HG03139 (cell line): ENCODE measurements around the gene ZNF284.
A peak's percentile ranks its signal among the peaks of the same experiment; 100 is the strongest.

ENCODE experiments used
- ATAC-seq: cut with Tn5 transposase; IDR thresholded peaks from one replicate; pipeline ENCODE4 v1.9.1; 2021; ENCODE audit not compliant: unreplicated experiment

ZNF284 gene

GRCh38 chr19:44071824-44072542 is at the start of gene ZNF284:
ZNF284 (plus strand) TSS chr19:44072159; CDS start chr19:44076390, 4,231 bp downstream.
- peak; percentile 82 for ATAC-seq

DNA sequence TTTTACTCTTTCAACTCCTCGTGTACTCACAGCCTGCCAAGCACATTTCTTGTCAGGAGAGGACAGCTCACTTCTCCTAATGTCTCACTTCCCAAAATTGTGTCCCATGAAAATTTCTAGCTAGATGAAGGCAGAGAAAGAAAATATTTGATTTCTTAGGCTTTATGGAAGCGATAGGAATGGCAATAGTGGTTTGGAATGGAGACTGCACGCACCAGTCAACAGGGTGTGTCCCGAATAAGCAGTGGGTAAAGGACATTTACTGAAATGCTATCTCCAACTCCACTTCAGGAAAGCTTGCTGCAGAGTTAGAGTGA is 47.1 kb upstream of the ZNF284 start:
- ATAC-seq: no peak

GRCh38 chr19:44025217-44025936 is 46.6 kb upstream of the ZNF284 start, which contains the start of gene ZNF222:
ZNF222 (plus strand) TSS chr19:44025379; CDS start chr19:44025437, 58 bp downstream.
- ATAC-seq: peak; percentile 93

DNA sequence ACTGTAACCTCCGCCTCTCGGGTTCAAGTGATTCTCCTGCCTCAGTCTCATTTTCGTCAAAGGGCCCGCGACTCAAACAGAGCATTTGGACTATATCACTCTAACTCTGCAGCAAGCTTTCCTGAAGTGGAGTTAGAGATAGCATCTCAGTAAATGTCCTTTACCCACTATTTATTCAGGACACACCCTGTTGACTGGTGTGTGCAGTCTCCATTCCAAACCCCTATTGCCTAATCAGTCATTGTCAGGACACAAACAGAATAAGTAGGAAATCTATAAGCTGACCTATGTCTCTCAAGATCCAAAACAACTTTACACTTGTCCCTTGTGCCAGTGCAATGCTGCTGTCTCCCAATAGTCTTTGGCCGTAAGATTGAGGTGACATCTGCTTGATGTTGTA is 45.3 kb upstream of the ZNF284 start:
- no peak for ATAC-seq

GRCh38 chr19:44032001-44032610 is 39.9 kb upstream of the ZNF284 start:
- ATAC-seq: no peak

DNA sequence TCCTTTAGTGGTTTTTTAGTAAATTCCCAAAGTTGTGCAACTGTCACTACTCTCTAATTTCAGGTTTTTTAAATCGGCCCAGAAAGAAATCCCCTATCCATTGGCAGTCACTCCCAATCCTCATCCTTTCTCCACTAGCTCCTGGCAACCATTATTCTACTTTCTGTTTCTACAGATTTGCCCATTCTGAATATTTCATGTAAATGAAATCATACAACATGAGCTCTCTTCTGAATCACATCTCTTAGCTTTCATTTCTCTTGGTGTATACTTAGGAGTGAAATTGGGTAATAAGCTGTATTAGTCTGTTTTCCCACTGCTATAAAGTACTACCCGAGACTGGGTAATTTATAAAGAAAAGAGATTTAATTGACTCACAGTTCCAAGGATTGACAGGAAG is 29.8 kb upstream of the ZNF284 start:
- ATAC-seq: no peak

- peak; percentile 30 for ATAC-seq
These were observed 21.0 kb upstream of the ZNF284 start for GRCh38 chr19:44050740-44051649.

DNA sequence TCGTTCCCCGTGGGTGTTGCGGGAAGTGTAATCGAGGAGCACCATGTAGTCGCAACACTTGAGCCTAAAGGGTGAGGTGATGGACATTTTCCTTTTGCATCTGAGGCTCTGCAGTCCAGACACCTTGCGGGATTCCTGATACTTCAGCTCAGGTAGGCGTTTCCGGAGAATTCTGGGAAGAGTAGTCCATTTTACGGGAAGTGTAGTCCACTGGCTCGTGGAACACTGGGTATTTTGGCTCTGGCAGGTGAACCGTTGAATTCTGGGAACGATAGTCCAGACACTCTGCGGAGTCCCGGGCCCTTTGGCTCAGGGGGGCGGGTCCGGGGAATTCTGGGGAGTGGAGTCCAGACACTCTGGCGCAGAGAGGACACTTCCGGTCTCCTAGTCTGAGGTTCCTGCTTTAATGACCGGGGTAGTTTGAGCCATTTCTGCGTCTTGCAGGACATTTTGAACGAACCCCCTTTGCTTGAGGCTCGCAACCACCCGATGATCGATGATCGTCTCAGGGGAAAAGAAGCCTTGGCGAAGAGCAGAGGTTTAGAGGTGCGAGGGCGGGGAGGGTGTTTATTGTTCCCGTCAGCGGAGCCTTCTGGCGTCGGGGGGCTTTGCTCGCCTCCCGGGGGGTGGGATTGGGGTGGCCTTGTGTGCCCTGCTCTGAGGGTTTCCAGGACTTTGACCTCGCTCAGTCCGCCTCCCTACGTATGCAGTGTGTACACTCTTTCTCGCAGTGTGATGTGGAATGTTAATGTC is 20.1 kb upstream of the ZNF284 start, which contains the start of gene ZNF223:
Gene ZNF223, plus strand, starts transcription at position 387 of the 753 bp plus-strand sequence. CDS start 3,141 bp downstream, outside the sequence.
- peak; percentile 65 for ATAC-seq

DNA sequence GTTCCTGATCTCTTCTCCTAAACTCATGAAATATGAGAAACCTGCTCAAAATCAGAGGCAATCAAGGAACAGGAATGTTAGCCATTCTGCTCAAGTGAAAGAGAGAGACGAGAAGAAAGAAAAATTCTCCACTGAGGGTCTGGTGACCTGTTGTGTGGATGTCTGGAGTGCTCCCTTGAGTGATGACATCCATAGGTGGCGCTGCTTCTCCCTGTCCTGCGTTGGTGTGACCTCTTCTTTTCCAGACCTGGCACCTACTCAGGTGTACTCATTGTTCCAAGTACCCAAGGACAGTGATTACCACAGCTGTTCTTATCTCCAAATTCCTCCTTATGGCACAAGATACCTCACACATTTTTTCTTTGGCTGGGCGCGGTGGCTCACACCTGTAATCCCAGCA is 16.1 kb upstream of the ZNF284 start:
- ATAC-seq: no peak

GRCh38 chr19:44059229-44059628 is 12.7 kb upstream of the ZNF284 start:
- no peak for ATAC-seq

DNA sequence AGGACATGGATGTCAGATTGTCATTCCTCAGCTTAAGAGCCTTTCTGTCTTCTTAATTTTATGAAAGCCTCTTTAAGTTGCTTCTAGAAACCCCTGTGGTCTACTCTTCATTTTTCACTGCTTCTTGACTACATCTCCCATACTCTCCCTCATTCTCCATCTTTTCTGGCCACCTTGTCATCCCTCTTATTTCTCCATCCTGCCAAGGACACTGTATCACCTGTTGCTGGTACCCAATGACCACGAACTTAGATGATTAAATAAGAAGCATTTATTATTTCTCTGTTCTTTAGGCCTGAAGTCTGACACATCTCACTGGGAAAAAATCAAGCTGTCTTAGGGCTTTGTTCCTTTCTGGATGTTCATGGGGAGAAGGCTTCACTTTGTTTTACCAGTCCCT is 10.9 kb upstream of the ZNF284 start:
- ATAC-seq: no peak

GRCh38 chr19:44066305-44066704 is 5.7 kb upstream of the ZNF284 start:
- ATAC-seq: no peak

DNA sequence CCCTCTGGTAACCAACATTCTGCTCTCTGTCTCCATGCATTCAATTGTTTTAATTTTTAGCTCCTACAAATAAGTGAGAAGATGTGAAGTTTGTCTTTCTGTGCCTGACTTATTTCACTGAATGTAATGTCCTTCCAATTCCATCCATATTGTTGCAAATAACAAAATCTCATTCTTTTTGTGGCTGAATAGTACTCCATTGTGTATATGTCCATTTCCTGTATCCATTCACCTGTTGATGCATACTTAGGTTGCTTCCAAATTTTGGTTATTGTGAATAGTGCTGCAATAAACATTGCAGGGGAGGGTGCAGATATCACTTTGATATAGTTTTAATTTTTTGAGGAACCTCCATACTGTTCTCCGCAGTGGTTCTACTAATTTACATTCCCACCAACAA is 2.5 kb upstream of the ZNF284 start:
- ATAC-seq: no peak

- no peak for ATAC-seq
These were observed 813 bp downstream of the ZNF284 start for GRCh38 chr19:44072543-44073401.

DNA sequence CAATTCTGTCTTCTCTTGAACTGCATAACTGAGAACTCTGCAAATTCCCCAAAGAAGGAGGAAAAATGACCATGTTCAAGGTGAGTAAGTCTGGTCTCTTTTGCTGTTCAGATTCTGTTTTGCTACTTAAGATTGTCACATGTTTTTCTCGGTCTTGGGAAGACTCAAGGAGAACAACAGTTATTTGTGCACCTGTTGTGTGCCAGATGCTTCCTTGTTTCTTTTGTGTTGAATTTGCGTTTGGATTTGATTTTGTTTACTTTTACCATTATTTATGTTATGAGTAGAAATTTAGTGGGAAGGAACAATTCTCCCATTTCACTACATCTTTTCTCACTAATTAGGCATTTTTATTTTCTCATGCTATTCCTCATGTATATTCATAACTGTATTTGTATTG is 4.4 kb downstream of the ZNF284 start:
- no peak for ATAC-seq

- ATAC-seq: no peak
These were observed 20.1 kb downstream of the ZNF284 start for GRCh38 chr19:44092108-44092507.

- ATAC-seq: peak; percentile 84
These were observed 22.2 kb downstream of the ZNF284 start, which contains the start of gene ZNF224 for GRCh38 chr19:44093931-44094765. ZNF224 (plus strand) TSS chr19:44094361; CDS start chr19:44097874, 3,513 bp downstream.

- no peak for ATAC-seq
These were observed 35.8 kb downstream of the ZNF284 start for GRCh38 chr19:44107751-44108150.
